NB4 (cell line): ENCODE data around the gene TCF12.

Experiments used
- MYC ChIP-seq: IDR thresholded peaks from 2 replicates; pipeline ENCODE4 v1.6.1; 2011; ENCODE audit warnings: low read depth, low read length
- POLR2A ChIP-seq: IDR thresholded peaks from 2 replicates; pipeline ENCODE4 v1.6.1; 2011; ENCODE audit warnings: mild to moderate bottlenecking; ENCODE audit not compliant: insufficient read length; ENCODE audit errors: extremely low read depth
- TF ChIP-seq, protein P1 (sequence below): IDR thresholded peaks from one replicate; pipeline ENCODE4 v1.5.1; 2012; ENCODE audit warnings: low read depth, low read length
- TF ChIP-seq, protein P2 (sequence below): IDR thresholded peaks from 2 replicates; pipeline ENCODE4 v1.6.1; 2011; ENCODE audit warnings: low read depth, low read length

DNA sequence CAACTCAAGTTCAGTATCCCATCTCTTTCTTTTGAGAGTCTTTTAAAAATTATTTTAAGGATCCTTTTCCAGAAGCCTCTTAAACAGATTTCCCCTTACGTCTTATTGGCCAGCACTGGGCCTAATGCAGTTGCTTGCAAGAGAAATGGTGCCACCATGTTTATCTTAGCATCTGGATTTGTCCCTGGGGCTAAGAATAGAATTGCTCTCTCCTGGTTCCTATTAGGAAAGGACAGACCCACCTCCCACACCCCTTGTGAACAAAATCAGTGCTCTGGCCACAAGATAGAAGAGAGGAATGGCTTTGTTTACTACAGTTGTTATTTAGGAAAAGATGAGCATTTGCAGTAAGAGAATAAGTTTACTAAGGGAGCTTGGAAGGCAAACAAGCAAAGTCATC, 329.6 kb downstream of the TCF12 start:
- TF ChIP-seq POLR2A (no peak), MYC (no peak)
- TF ChIP-seq, protein P1, sequence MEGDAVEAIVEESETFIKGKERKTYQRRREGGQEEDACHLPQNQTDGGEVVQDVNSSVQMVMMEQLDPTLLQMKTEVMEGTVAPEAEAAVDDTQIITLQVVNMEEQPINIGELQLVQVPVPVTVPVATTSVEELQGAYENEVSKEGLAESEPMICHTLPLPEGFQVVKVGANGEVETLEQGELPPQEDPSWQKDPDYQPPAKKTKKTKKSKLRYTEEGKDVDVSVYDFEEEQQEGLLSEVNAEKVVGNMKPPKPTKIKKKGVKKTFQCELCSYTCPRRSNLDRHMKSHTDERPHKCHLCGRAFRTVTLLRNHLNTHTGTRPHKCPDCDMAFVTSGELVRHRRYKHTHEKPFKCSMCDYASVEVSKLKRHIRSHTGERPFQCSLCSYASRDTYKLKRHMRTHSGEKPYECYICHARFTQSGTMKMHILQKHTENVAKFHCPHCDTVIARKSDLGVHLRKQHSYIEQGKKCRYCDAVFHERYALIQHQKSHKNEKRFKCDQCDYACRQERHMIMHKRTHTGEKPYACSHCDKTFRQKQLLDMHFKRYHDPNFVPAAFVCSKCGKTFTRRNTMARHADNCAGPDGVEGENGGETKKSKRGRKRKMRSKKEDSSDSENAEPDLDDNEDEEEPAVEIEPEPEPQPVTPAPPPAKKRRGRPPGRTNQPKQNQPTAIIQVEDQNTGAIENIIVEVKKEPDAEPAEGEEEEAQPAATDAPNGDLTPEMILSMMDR: no peak
- TF ChIP-seq, protein P2, sequence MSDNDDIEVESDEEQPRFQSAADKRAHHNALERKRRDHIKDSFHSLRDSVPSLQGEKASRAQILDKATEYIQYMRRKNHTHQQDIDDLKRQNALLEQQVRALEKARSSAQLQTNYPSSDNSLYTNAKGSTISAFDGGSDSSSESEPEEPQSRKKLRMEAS: no peak
